GM19099 (cell line): ENCODE results near the gene SPC25.
A peak's percentile ranks its signal among the peaks of the same experiment; 100 is the strongest.

ENCODE experiments used
- POLR2A ChIP-seq: IDR thresholded peaks from 3 replicates; pipeline ENCODE4 v1.6.1; 2011; ENCODE audit warnings: low read depth; ENCODE audit not compliant: insufficient read length; ENCODE audit errors: extremely low read depth

SPC25 gene, protein sequence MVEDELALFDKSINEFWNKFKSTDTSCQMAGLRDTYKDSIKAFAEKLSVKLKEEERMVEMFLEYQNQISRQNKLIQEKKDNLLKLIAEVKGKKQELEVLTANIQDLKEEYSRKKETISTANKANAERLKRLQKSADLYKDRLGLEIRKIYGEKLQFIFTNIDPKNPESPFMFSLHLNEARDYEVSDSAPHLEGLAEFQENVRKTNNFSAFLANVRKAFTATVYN

GRCh38 chr2:168890006-168890782, at the start of gene SPC25:
TSS of gene SPC25 (minus strand) at chr2:168890430. CDS start at chr2:168889519, 911 bp downstream.
- peak; percentile 60 for TF ChIP-seq POLR2A

GRCh38 chr2:168939918-168940317, 49.7 kb upstream of the SPC25 start:
- no peak for TF ChIP-seq POLR2A

DNA sequence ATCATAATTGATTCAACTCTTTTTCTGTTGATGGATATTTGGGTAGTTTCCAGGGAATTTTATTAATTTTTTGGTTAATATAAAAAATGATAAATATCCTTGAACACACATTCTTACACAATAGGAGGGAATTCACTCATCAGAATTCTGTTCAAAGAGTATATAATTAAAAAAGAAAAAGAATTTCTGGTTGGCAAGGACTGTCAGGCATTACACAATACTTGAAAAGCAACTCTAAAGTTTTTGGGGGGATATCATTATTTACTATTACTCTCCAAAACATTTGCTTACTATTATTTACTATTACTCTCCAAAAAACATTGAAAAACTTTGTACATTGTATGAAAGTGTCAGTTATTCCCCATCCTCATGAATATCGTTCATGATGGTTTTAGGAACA, 48.8 kb upstream of the SPC25 start:
- TF ChIP-seq POLR2A, result no peak

DNA sequence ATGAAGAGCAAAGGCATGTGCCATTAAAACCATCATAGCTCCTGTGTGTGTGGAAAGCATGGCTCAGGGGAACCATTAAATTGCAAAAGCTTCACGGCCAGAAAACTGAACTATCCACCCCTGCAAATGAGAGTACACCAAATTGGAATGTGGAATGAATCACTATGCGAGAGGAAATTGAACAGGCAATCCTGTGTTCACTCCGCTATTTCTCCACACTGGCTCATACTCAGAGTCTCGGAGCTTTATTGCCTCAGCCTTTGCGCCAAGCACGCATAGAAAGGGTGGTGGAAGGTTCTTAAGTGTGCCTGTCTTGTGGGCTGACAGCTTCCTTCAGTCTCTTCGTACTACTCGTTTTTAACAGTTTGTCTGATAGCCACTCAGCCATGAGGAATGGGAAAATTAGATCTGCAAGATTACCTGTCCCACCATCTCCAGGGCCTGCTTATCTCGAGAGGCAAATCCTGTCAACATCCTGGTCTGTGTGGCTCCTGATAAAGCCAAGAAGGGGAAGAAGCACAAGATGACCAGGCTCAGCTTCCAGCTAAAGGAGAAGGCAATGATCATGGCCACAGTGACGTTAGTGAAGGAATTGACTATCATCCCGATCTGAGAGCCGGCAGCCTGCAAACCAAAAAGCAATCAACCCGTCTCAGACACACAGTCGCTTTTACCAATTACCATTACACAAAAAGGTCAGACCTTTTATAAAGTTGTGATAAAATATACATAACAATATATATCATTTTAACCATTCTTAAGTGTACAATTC, 45.8 kb upstream of the SPC25 start:
- no peak for TF ChIP-seq POLR2A

GRCh38 chr2:168934826-168935225, 44.6 kb upstream of the SPC25 start:
- no peak for TF ChIP-seq POLR2A

DNA sequence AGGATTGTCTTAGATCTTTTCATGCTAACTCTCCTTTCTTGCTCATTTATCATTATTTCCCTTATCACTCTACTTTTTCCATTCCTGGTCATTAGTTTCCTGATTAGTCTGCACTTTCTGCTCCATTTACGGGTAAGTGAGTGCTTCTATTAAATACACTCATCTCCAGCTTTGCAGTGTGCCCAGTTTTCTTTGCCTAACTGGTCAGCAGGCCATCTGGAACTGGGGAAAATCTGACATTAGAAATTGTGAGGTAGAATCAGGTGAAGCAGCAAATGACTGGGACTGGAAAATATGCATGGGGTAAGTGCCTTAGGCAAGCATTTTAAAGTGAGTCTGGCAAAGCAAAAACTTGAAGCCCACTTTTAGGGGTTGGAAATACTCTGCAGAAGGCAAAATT, 40.0 kb upstream of the SPC25 start:
- TF ChIP-seq POLR2A, result no peak

GRCh38 chr2:168929031-168929430, 38.8 kb upstream of the SPC25 start:
- no peak for TF ChIP-seq POLR2A

DNA sequence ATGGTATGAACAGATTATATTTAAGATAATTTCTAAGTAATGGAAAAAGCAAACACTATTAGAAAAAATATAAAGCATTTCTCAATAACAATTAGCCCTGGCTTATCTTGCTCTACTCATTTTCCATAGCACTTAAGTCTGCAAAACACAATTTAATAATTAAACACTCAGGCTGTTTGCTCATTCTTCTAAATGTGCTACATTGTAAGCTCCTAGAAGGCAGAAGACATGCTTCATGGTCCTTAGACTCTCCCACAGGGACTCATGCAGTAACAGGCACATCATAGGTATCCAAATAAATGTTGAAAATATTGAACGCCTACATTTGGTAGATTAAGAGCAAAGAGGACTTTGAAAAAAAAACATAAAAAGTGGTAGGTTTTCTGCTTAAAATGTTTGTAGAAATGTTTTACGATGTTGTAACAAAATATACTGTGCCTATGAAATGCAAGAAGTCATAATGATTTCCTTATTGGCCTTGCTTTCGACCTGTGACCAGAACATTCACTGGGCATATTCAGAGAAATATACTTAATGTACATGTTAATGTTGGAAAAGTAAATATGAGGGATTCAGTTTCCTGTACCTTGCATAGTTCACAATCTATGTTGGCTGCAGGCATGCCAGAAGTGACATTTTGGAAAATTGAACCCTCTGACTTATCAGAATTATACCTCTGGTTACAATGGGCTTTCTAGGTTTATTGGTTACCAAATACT, 38.0 kb upstream of the SPC25 start:
- no peak for TF ChIP-seq POLR2A

GRCh38 chr2:168926621-168927386, 36.6 kb upstream of the SPC25 start:
- no peak for TF ChIP-seq POLR2A

DNA sequence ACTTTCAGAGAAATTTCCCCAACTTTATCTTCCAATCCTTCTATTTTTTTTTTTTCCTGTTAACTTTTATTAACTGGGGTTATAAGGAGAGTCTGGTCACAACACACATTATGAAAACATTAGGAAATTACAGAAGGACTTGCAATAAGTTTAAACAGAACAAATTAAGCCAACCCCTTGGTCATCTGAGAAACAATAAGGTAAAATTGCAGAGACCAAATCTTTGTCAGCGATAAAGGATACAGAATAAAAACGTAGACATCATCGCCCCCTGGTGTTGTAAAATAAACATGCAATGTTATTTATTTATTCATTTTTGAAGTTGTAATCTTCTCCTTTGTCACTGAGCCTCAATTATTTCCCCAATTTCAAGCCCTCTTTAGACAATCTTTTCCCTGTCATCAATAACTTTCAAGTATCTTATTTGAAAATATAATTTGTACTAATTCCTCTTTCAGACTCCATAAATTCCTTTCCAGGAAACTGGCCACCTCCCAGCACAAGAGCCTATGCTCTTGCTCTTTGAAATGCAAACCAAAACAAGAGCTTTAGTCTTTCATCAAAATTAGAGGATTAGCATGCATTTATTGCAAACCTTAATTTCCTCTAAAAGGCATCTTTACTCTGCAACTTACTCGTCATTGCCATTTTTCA, 30.4 kb upstream of the SPC25 start:
- no peak for TF ChIP-seq POLR2A

GRCh38 chr2:168916331-168916675, 26.1 kb upstream of the SPC25 start:
- TF ChIP-seq POLR2A, result no peak

DNA sequence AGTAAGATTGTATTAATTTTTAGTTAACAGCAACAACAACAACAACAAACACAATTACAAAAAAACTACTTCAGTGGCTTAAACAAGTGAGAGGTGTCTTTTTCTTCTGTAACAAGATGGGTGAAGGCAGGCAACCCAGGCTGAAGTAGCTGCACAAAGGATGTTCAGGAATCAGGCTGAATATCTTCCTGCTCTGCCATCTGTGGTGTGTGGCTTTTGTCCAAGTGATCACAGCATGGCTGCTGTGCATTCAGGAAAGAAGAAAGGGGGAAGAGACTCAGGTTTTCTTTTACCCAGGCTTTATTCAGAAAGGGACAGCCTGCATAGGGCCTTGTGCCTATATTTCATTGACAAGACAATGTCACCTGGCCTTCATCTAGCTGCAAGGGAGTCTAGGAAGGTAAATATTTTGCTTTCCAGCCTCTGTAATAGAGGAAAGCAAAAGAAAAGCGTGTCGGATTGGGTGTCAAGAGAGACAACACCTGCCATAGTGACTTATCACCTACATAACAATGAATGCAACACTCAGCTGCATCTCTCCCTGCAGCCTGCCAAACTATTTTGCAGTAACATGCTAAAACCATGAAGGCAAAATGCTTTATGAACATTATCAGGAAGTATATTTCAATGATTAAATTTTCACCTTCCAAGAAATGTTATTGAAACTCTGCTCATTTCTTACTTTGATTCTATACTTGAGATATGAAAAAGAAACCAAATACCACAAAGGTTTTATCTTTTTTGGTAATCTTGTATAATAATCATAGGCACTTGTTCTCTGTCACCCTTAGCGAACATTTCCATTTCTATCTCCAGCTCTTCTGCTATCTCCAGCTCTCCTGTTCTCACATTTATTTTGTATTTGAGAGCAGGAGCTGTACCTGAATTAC, 25.5 kb upstream of the SPC25 start:
- TF ChIP-seq POLR2A, result no peak

DNA sequence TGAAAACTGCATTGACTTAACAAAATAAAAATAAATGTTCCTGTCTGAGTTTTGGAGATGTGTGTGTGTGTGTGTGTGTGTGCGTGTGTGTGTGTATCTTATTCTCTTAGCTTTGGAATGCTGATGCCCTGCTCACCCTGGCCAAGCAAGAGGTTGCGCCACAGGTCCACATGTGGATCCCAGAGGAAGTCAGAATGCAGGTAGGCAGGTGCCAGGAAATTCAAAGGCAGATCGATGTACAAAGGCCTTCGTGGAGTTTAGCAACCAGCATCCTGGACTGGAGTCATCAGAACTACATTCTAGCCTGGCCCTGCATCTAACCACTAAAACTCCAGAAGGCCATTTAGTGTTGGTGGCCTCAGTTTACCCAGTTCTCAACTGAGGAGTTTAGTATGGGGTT, 23.3 kb upstream of the SPC25 start:
- TF ChIP-seq POLR2A, result no peak
